MCF 10A (cell line): Measurements from ENCODE around the gene GOSR2. TPM values are rescaled to one million over a fixed set of nuclear protein-coding genes. Genes with fewer than 3 reads are reported as not detected.
"Not testable (repeated sequence)": the region's sequence is repeated elsewhere in the genome, so short reads cannot be mapped to it uniquely, and the experiment has no call there.

Experiments used
- BruUV-seq: library from RNA; stranded (reverse); fragments of 400-500 nt; replicated peaks from 2 replicates; lab custom pipeline; 2021; lab: Mats Ljungman, UMichigan
- CTCF ChIA-PET: fragments of 300-600 bp; sonication (Branson Sonifier 250); formaldehyde crosslinking; extraction: SDS; loops from one replicate; lab custom pipeline; 2021; ENCODE audit warnings: antibody characterized with exemption, inconsistent platforms; lab: Yijun Ruan, JAX
- POLR2A ChIA-PET: fragments of 300-600, 350-650 bp; sonication (Branson Sonifier 250); formaldehyde crosslinking; extraction: SDS; loops from one replicate; lab custom pipeline; 2020; ENCODE audit warnings: antibody characterized with exemption, inconsistent platforms; lab: Yijun Ruan, JAX
- DNase-seq: peaks from one replicate; pipeline ENCODE4 v3.0.0-alpha.2; 2018; ENCODE audit not compliant: unreplicated experiment
- H3K27ac Mint-ChIP-seq: one replicate; pipeline ENCODE4 v1.8.0; 2022; ENCODE audit warnings: mild to moderate bottlenecking, low read depth, mixed read lengths; ENCODE audit not compliant: unreplicated experiment
- H3K27me3 Mint-ChIP-seq: one replicate; pipeline ENCODE4 v1.8.0; 2022; ENCODE audit warnings: mixed read lengths; ENCODE audit not compliant: insufficient read depth, unreplicated experiment
- H3K36me3 Mint-ChIP-seq: one replicate; pipeline ENCODE4 v1.8.0; 2022; ENCODE audit warnings: mild to moderate bottlenecking, moderate library complexity, mixed read lengths; ENCODE audit not compliant: insufficient read depth, unreplicated experiment
- H3K4me1 Mint-ChIP-seq: one replicate; pipeline ENCODE4 v1.8.0; 2022; ENCODE audit warnings: mixed read lengths; ENCODE audit not compliant: insufficient read depth, unreplicated experiment
- H3K4me3 Mint-ChIP-seq: one replicate; pipeline ENCODE4 v1.8.0; 2022; ENCODE audit warnings: mild to moderate bottlenecking, moderate library complexity, mixed read lengths; ENCODE audit not compliant: unreplicated experiment
- H3K9me3 Mint-ChIP-seq: one replicate; pipeline ENCODE4 v1.8.0; 2022; ENCODE audit warnings: mixed read lengths; ENCODE audit not compliant: unreplicated experiment
- CTCF ChIP-seq: fragments of 200-600 bp; IDR thresholded peaks from one replicate; pipeline ENCODE4 v1.8.0; 2022; ENCODE audit warnings: antibody characterized with exemption, mild to moderate bottlenecking; ENCODE audit not compliant: unreplicated experiment
- intact Hi-C: fragments of 100-400 bp; cut with micrococcal nuclease; formaldehyde crosslinking; loops from 2 replicates; pipeline ENCODE4 v1.14.1; 2022
- microRNA-seq: library from miRNA; unstranded; fragments of <30 nt; microRNA quantifications from one replicate; pipeline ENCODE4 v1.2.0, GENCODE V29; 2022
- total RNA-seq: library from RNA; stranded (reverse); gene quantifications from 2 replicates; pipeline ENCODE4 v1.2.3, GENCODE V29; 2022

GOSR2 gene
- total RNA-seq, 1 experiment from 2014 or later: 78.3 TPM

- H3K4me3 Mint-ChIP-seq: no peak overlapping the region
- no peaks in the 10 kb centered on the region for H3K9me3 Mint-ChIP-seq
- POLR2A ChIA-PET: no interaction called here
- H3K27ac Mint-ChIP-seq: no peak overlapping the region
- H3K4me1 Mint-ChIP-seq: no peaks in the 10 kb centered on the region
- intact Hi-C loops: no loop called here
- TF ChIP-seq CTCF: no peak
- no peak for DNase-seq
- BruUV-seq: no TSS peak
- no peaks in the 10 kb centered on the region for H3K36me3 Mint-ChIP-seq
- peaks cover 46% of the 10 kb centered on the region for H3K27me3 Mint-ChIP-seq
- CTCF ChIA-PET: no interaction called here
Measured at GRCh38 chr17:46986366-46986765, 63.4 kb downstream of the GOSR2 start.

DNA sequence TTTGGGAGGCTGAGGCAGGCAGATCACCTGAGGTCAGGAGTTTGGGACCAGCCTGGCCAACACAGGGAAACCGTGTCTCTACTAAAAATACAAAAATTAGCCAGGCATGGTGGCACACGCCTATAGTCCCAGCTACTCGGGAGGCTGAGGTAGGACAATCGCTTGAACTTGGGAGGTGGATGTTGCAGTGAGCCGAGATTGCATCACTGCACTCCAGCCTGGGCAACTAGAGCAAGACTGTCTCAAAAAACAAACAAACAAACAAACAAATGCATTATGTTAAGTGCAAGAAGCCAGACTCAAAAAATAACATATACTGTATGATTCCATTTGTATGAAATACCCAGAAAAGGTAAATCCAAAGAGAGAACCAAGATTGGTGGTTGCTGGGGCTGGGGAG is 65.0 kb downstream of the GOSR2 start:
- H3K36me3 Mint-ChIP-seq, CTCF ChIA-PET, intact Hi-C loops: not testable (repeated sequence)

DNA sequence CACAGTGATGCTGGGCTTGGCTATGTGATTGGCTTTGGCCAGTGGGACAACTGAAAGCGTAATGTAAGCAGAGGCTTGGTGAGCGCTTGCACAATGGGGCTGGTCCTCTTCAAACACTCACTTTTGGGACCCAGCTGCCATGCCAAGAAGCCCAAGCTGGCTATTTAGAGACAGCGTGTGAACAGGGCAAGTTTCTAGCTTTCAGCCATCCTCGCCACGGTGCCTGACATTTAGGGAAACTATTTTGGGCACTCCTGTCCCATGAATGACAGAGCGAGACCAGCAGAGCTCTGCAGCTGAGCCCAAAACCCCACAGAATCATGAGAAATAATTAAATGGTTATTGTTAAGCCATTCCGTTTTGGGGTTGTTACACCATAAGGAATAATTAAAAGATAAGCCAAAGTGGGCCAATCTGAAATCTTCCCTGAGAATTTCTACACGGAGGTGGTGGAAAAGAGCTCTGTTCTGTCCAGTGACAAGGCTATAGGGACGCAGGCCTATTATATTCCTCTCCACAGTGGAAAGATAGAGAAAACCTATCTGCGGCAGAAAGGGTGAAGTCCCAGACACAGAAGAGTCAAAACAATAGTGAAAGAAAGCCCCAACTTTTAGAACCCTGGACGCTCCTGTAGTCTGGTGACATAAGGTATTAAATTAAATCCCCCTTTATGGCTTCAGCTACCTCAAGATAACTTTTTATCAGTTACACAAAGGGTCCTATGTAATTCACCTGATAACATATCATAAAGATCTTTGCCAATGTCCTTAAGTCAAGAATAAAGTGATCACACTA is 66.9 kb downstream of the GOSR2 start:
- no peaks in the 10 kb centered on the region for H3K36me3 Mint-ChIP-seq
- POLR2A ChIA-PET: no interaction called here
- H3K9me3 Mint-ChIP-seq: no peaks in the 10 kb centered on the region
- no peak for TF ChIP-seq CTCF
- H3K27me3 Mint-ChIP-seq: peaks cover 29% of the 10 kb centered on the region
- CTCF ChIA-PET: interaction anchor here (0.6 to 1.0 kb wide), 3 partner anchors 12 to 49 kb away, joined by 3 to 4 read pairs (median 4); no protein-coding TSS in a partner anchor
- H3K4me1 Mint-ChIP-seq: no peaks in the 10 kb centered on the region
- no peak overlapping the region for H3K4me3 Mint-ChIP-seq
- H3K27ac Mint-ChIP-seq: no peak overlapping the region
- no peak for DNase-seq
- intact Hi-C loops: no loop called here
- BruUV-seq: no TSS peak

More for the DNA sequence above, 65.0 kb downstream of the GOSR2 start:
- H3K4me3 Mint-ChIP-seq, H3K9me3 Mint-ChIP-seq, H3K27ac Mint-ChIP-seq, POLR2A ChIA-PET, BruUV-seq, DNase-seq, H3K4me1 Mint-ChIP-seq: not testable (repeated sequence)
- H3K27me3 Mint-ChIP-seq: peaks cover 44% of the 10 kb centered on the region

GRCh38 chr17:46991617-46992016 is 68.7 kb downstream of the GOSR2 start:
- DNase-seq: no peak
- ChIA-PET CTCF (interaction anchor here (0.7 to 1.9 kb wide), 2 partner anchors 9 to 805 kb away, joined by 3 to 8 read pairs; no protein-coding TSS in a partner anchor), POLR2A (interaction anchor here (0.5 kb wide), 1 partner anchor 75 kb away, joined by 3 read pairs; no protein-coding TSS in a partner anchor)
- Mint-ChIP-seq H3K27ac (no peak overlapping the region), H3K27me3 (peaks cover 27% of the 10 kb centered on the region), H3K4me3 (no peak overlapping the region), H3K4me1 (peaks cover 6% of the 10 kb centered on the region), H3K9me3 (no peaks in the 10 kb centered on the region), H3K36me3 (no peaks in the 10 kb centered on the region)
- intact Hi-C loops: no loop called here
- no TSS peak for BruUV-seq
- TF ChIP-seq CTCF: no peak

Small RNA genes lying within 50 kb of the gene (microRNA-seq; reads per million reads assigned to microRNA genes)
- gene MIR5089: not detected

Other genes with a start within 250 kb of the GOSR2 start
- 2.4 and 2.9 TPM in 2 replicates for gene WNT3, start 104.5 kb upstream of the GOSR2 start, total RNA-seq
- gene WNT9B, start 71.6 kb upstream of the GOSR2 start, total RNA-seq: not detected in 2 replicates
- not detected in 2 replicates for gene RPRML, start 56.1 kb downstream of the GOSR2 start, total RNA-seq